A549 (cell line): Measurements from ENCODE around the gene SORBS1. TPM values are rescaled to one million over a fixed set of nuclear protein-coding genes. Genes with fewer than 3 reads are reported as not detected.

Experiments used
- ATAC-seq, 2 experiments: fragments of 200-7000 bp in 1 of 2; fragments of >200 bp in 1 of 2; cut with Nextera tagmentation in 1 of 2; cut with Tn5 transposase in 1 of 2; 3 replicates each; pipeline versions ENCODE4 v1.8.0 to v1.9.1; 2018 to 2020; ENCODE audit warnings: mild to moderate bottlenecking in 1 of 2, moderate library complexity in 1 of 2
- CTCF ChIA-PET: fragments of 300-600 bp; sonication (Branson Sonifier 250); formaldehyde crosslinking; extraction: SDS; loops from one replicate; lab custom pipeline; 2021; ENCODE audit warnings: antibody characterized with exemption, inconsistent platforms; lab: Yijun Ruan, JAX
- POLR2A ChIA-PET: fragments of 350-600 bp; formaldehyde crosslinking; extraction: SDS; loops from one replicate; lab custom pipeline; 2021; ENCODE audit warnings: antibody characterized with exemption, inconsistent platforms; lab: Yijun Ruan, JAX
- DNase-seq, 2 experiments: peaks; one replicate each; pipeline versions ENCODE4 v3.0.0 to v3.0.0-alpha.2; 2011 to 2016; ENCODE audit warnings: low read depth in 1 of 2, low spot score in 1 of 2
- FAIRE-seq: peaks from 2 replicates; lab custom pipeline; 2011; peaks lifted over from hg19 to GRCh38; lab: Jason Lieb, UNC
- H3K27ac ChIP-seq, 2 experiments: fragments of >200 bp; sonication (Bioruptor Twin); formaldehyde crosslinking; 3 replicates each; pipeline ENCODE4 v1.5.1; 2016 to 2017
- H3K4me1 ChIP-seq: fragments of >200 bp; sonication (Bioruptor Twin); formaldehyde crosslinking; 3 replicates; pipeline ENCODE4 v1.6.1; 2016
- H3K4me2 ChIP-seq: fragments of >200 bp; sonication (Bioruptor Twin); formaldehyde crosslinking; 3 replicates; pipeline ENCODE4 v1.6.1; 2016
- H3K4me3 ChIP-seq: fragments of >200 bp; sonication (Bioruptor Twin); formaldehyde crosslinking; 3 replicates; pipeline ENCODE4 v1.5.1; 2016
- H3K9me3 ChIP-seq: fragments of >200 bp; sonication (Bioruptor Twin); formaldehyde crosslinking; 3 replicates; pipeline ENCODE4 v1.6.1; 2016
- BCL3 ChIP-seq: fragments of >200 bp; sonication (Bioruptor Twin); formaldehyde crosslinking; IDR thresholded peaks from 3 replicates; pipeline ENCODE4 v1.6.1; 2016
- CHD2 ChIP-seq: fragments of 150-350 bp; IDR thresholded peaks from 2 replicates; pipeline ENCODE4 v1.6.1; 2014; ENCODE audit warnings: low read length; ENCODE audit not compliant: partially characterized antibody
- EHF ChIP-seq: fragments of 250-450 bp; sonication (Bioruptor Pico); IDR thresholded peaks from 2 replicates; pipeline ENCODE4 v1.5.0; 2020; ENCODE audit warnings: mild to moderate bottlenecking
- EP300 ChIP-seq, 2 experiments: fragments of >200 bp; sonication (Bioruptor Twin); formaldehyde crosslinking; IDR thresholded peaks; 2 replicates in 1 of 2; 3 replicates in 1 of 2; pipeline ENCODE4 v1.6.1; 2016 to 2017
- FOXS1 ChIP-seq: fragments of 250-450 bp; sonication (Bioruptor Pico); IDR thresholded peaks from 2 replicates; pipeline ENCODE4 v1.5.0; 2020; ENCODE audit warnings: mild to moderate bottlenecking, moderate library complexity
- GATA3 ChIP-seq: IDR thresholded peaks from 2 replicates; pipeline ENCODE4 v1.6.1; 2012; ENCODE audit warnings: borderline replicate concordance
- HOXA7 ChIP-seq: fragments of 250-450 bp; sonication (Bioruptor Pico); IDR thresholded peaks from 2 replicates; pipeline ENCODE4 v1.5.0; 2020; ENCODE audit warnings: mild to moderate bottlenecking, moderate library complexity
- HOXB5 ChIP-seq: fragments of 250-450 bp; sonication (Bioruptor Pico); IDR thresholded peaks from 2 replicates; pipeline ENCODE4 v1.5.0; 2020; ENCODE audit warnings: mild to moderate bottlenecking, moderate library complexity
- KDM1A ChIP-seq: fragments of 200-600 bp; sonication (generic); IDR thresholded peaks from 2 replicates; pipeline ENCODE4 v1.6.1; 2016; ENCODE audit warnings: low read depth, mild to moderate bottlenecking
- RAD21 ChIP-seq, 2 experiments: fragments of >200 bp in 1 of 2; sonication (Bioruptor Twin) in 1 of 2; formaldehyde crosslinking in 1 of 2; IDR thresholded peaks in 1 of 2; conservative IDR thresholded peaks in 1 of 2; 2 replicates in 1 of 2; 3 replicates in 1 of 2; pipeline ENCODE4 v1.6.1; 2012 to 2018; ENCODE audit warnings: inconsistent platforms in 1 of 2
- RFX5 ChIP-seq: fragments of 450-650 bp; IDR thresholded peaks from 2 replicates; pipeline ENCODE4 v1.7.1; 2014; ENCODE audit warnings: antibody characterized with exemption, mild to moderate bottlenecking, moderate library complexity
- RNF2 ChIP-seq: fragments of 200-600 bp; sonication (generic); IDR thresholded peaks from 2 replicates; pipeline ENCODE4 v1.6.1; 2016; ENCODE audit warnings: low read depth, mild to moderate bottlenecking, antibody characterized with exemption, moderate library complexity, borderline replicate concordance
- SMC3 ChIP-seq: fragments of >200 bp; sonication (Bioruptor Twin); formaldehyde crosslinking; IDR thresholded peaks from 3 replicates; pipeline ENCODE4 v1.6.1; 2018; ENCODE audit warnings: inconsistent platforms
- SREBF2 ChIP-seq: fragments of 450-650 bp; IDR thresholded peaks from 2 replicates; pipeline ENCODE4 v1.6.1; 2014; ENCODE audit warnings: mild to moderate bottlenecking, moderate library complexity
- WGBS: methylation state at CpG from one replicate; pipeline ENCODE4 v1.1.6; 2017; ENCODE audit errors: missing lambda C conversion rate; 5-methylcytosine and 5-hydroxymethylcytosine counted together
- polyA plus RNA-seq, 4 experiments: library from polyadenylated mRNA; depleted of rRNA in 3 of 4; stranded (reverse); fragments of >200 nt; fragmentation: RNase III in 1 of 4; extraction: RNeasy Plus Mini Kit Qiagen cat#74134 plus additional on column Dnase treatment in 1 of 4; gene quantifications; 2 replicates in 3 of 4; 3 replicates in 1 of 4; pipeline ENCODE4 v1.2.3, GENCODE V29; 2011 to 2017

Gene SORBS1
- polyA plus RNA-seq, 2 of the 4 experiments (the other 2 are of a cell fraction): 0.39 to 0.80 TPM

GRCh38 chr10:95476469-95477174 lies 84.5 kb downstream of the SORBS1 start (continued):
- TF ChIP-seq FOXS1 (CRISPR knock-in tag) (no peak), GATA3 (no peak), HOXA7 (CRISPR knock-in tag) (no peak)

DNA sequence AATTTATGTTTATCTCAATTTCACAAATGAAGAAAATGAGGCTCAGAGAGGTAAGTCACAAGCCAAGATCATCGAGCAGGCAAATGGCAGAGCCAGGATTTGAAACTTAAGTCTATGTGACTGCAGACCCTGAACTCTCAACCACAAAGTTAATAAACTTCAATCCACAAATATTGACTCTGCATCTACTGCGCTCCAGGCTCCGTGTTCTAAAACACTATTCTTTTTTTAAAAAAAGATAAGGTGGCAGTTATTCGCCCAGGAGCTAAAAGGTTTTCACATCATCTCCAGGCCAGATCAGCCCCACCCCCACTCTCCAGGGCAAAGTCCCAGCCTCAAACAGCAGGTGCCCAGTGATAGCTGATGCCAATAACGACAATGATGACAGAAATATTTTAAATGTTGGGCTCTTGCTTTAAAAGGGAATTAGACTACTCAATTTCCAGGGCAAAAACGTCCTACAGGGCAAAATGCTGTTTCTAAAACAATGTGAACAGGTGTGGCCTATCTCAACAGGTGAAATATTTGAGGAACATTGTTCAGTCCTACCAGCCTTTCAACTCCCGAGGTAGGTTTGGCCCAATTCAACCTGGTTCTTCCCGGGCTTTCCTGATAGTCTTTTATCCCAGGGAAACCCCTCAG lies 85.2 kb downstream of the SORBS1 start:
- FAIRE-seq: no peak
- 28% methylated on average over 8 of the region's 8 CpGs for WGBS
- no peak for TF ChIP-seq CHD2
- TF ChIP-seq SREBF2: no peak
- no peak for TF ChIP-seq RAD21 (conservative IDR thresholded peaks at IDR 0.05 in 1 of 2, IDR thresholded peaks at IDR 0.05 in 1 of 2)
- Histone ChIP-seq H3K4me1 (no peaks in the 10 kb centered on the region), H3K4me2 (no peak overlapping the region), H3K4me3 (no peak overlapping the region), H3K9me3 (no peaks in the 10 kb centered on the region), H3K27ac (no peak overlapping the region)
- no peak for ATAC-seq
- ChIA-PET CTCF (interaction anchor here (2.5 to 3.6 kb wide), 2 partner anchors 30 to 46 kb away, joined by 9 to 13 read pairs; no protein-coding TSS in a partner anchor), POLR2A (no interaction called here)
- DNase-seq: no peak

GRCh38 chr10:95475003-95475383 lies 86.2 kb downstream of the SORBS1 start:
- no peak overlapping the region for H3K4me3 ChIP-seq
- ChIA-PET CTCF (interaction anchor here (1.0 to 1.2 kb wide), 2 partner anchors 28 to 45 kb away, joined by 3 to 5 read pairs; no protein-coding TSS in a partner anchor), POLR2A (no interaction called here)
- 62% methylated on average over 1 of the region's 1 CpG for WGBS
- H3K9me3 ChIP-seq: no peaks in the 10 kb centered on the region
- FAIRE-seq (no peak), ATAC-seq (no peak), DNase-seq (no peak)
- H3K27ac ChIP-seq: no peak overlapping the region
- H3K4me1 ChIP-seq: no peaks in the 10 kb centered on the region
- TF ChIP-seq KDM1A: no peak
- TF ChIP-seq RAD21 (conservative IDR thresholded peaks at IDR 0.05 in 1 of 2, IDR thresholded peaks at IDR 0.05 in 1 of 2): no peak
- TF ChIP-seq EP300 (IDR thresholded peaks at IDR 0.05): no peak
- no peak overlapping the region for H3K4me2 ChIP-seq

- no peaks in the 10 kb centered on the region for H3K9me3 ChIP-seq
- H3K4me2 ChIP-seq: no peak overlapping the region
- TF ChIP-seq EHF: no peak
- TF ChIP-seq HOXB5: no peak
- TF ChIP-seq, all 56 proteins: peak for 0
- FAIRE-seq (no peak), ATAC-seq (no peak), DNase-seq (no peak)
- no peak overlapping the region for H3K27ac ChIP-seq
- ChIA-PET POLR2A (no interaction called here), CTCF (interaction anchor here (1.0 to 1.2 kb wide), 2 partner anchors 27 to 44 kb away, joined by 3 to 5 read pairs; no protein-coding TSS in a partner anchor)
- H3K4me1 ChIP-seq: no peaks in the 10 kb centered on the region
- H3K4me3 ChIP-seq: no peak overlapping the region
- WGBS: 44% methylated on average over 7 of the region's 7 CpGs
Measured at GRCh38 chr10:95474228-95475002, 86.8 kb downstream of the SORBS1 start.

- no peak for FAIRE-seq
- CTCF ChIA-PET: interaction anchor here (1.0 to 2.6 kb wide), 2 partner anchors 25 to 42 kb away, joined by 3 to 13 read pairs; no protein-coding TSS in a partner anchor
Measured at GRCh38 chr10:95472304-95473088, 88.7 kb downstream of the SORBS1 start.

More at GRCh38 chr10:95472304-95473088, 88.7 kb downstream of the SORBS1 start:
- DNase-seq (no peak), ATAC-seq (no peak)
- POLR2A ChIA-PET: no interaction called here
- Histone ChIP-seq H3K4me1 (no peaks in the 10 kb centered on the region), H3K4me3 (no peak overlapping the region), H3K27ac (no peak overlapping the region), H3K4me2 (no peak overlapping the region), H3K9me3 (no peaks in the 10 kb centered on the region)
- WGBS: 82% methylated on average over 13 of the region's 13 CpGs
- no peak for TF ChIP-seq RFX5
- no peak for TF ChIP-seq BCL3
- no peak for TF ChIP-seq HOXB5
- TF ChIP-seq RNF2: no peak
- no peak for TF ChIP-seq SMC3
